HG03060 (cell line): ENCODE measurements around the gene DNAJC1.
"Not testable (repeated sequence)": the region's sequence is repeated elsewhere in the genome, so short reads cannot be mapped to it uniquely, and the experiment has no call there.

Experiments used
- ATAC-seq: cut with Tn5 transposase; IDR thresholded peaks from one replicate; pipeline ENCODE4 v1.9.1; 2021; ENCODE audit warnings: low read depth, moderate number of reproducible peaks; ENCODE audit not compliant: unreplicated experiment

The DNAJC1 gene

DNA sequence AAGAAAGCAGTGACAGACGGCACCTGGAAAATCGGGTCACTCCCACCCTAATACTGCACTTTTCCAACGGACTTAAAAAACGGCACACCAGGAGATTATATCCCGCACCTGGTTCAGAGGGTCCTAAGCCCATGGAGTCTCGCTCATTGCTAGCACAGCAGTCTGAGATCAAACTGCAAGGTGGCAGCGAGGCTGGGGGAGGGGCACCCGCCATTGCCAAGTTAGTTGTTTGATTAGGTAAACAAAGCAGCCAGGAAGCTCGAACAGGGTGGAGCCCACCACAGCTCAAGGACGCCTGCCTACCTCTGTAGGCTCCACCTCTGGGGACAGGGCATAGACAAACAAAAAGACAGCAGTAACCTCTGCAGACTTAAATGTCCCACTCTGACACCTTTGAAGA is 169.0 kb downstream of the DNAJC1 start:
- not testable (repeated sequence) for ATAC-seq

- ATAC-seq = no peak
Measured at GRCh38 chr10:21832821-21833130, 170.8 kb downstream of the DNAJC1 start.

- no peak for ATAC-seq
Measured at GRCh38 chr10:21831986-21832820, 171.3 kb downstream of the DNAJC1 start.

- no peak for ATAC-seq
Measured at GRCh38 chr10:21830037-21830436, 173.5 kb downstream of the DNAJC1 start.

- no peak for ATAC-seq
Measured at GRCh38 chr10:21827308-21827707, 176.2 kb downstream of the DNAJC1 start.

- ATAC-seq = no peak
Measured at GRCh38 chr10:21826725-21827124, 176.8 kb downstream of the DNAJC1 start.

GRCh38 chr10:21825345-21825744 is 178.2 kb downstream of the DNAJC1 start:
- no peak for ATAC-seq

DNA sequence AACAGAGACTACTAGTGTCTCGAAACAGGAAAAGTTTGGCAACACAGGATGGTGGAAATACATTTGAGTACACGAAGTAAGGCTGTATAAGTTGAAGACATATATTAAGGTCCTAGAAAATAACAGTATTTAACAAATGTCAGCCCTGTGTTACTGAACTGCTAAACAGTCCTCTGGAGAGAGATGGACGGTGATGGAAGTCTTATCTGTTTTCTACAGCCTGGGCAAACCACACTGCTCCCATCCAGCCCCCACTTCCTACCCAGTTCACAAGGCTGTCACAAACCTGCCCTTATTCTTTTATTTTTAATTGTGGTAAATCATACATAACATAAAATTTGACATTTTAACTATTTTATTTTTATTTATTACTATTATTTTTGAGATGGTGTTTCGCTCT is 179.1 kb downstream of the DNAJC1 start:
- no peak for ATAC-seq

DNA sequence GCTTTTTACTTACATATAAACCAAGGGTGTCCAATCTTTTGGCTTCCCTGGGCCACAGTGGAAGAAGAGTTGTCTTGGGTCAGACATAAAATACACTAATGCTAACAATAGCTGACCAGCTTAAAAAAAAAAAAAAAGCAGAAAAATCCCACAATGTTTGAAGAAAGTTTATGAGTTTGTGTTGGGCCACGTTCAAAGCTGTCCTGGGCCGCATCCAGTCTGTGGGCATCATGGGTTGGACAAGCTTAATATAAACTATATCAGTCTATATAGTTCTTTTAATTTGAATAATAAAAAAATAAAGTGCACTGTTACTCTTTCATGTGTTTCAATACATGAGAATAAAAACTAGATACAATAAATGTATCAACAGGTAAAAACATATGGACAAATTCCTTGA is 179.9 kb downstream of the DNAJC1 start:
- ATAC-seq = no peak

GRCh38 chr10:21822273-21822672 is 181.3 kb downstream of the DNAJC1 start:
- ATAC-seq = not testable (repeated sequence)

- ATAC-seq = no peak
Measured at GRCh38 chr10:21820952-21821351, 182.6 kb downstream of the DNAJC1 start.

GRCh38 chr10:21818416-21818815 is 185.1 kb downstream of the DNAJC1 start:
- ATAC-seq = not testable (repeated sequence)

GRCh38 chr10:21814866-21815265 is 188.7 kb downstream of the DNAJC1 start:
- ATAC-seq = no peak

DNA sequence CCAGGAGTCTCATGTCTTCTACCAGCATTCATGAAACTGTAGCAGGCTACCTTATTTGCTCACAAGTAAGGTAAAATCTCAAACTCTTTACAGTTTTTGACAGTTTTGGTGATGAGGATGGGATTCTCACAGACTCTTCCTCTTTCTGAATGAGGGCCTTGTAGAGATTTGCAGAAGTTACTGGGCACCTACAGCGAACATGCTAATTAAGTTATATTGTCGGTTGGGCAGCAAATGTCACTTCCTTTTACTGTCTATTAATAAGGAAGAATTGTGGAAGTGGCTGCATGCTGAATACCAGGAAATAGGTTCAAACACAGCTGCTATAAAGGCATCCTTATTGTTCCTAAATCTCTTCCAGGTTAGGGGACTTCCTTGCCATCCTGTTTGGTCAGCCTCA is 189.6 kb downstream of the DNAJC1 start:
- ATAC-seq = no peak

DNA sequence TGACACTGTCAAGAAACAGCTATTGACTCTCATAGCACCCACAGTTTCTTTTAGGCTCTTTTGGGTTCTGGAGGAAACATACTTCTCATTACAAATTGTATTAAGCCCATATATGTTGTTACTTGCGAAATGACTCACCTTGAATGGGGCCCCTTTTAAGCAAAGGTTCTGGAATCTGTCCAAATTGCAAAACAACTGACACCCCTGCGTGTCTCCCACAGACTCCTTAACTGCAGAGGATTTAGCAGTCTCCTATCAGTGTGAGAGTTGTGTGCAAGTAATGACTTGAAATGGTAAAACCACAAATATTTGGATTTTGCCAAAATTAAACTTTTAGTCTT is 192.3 kb downstream of the DNAJC1 start:
- ATAC-seq = no peak

DNA sequence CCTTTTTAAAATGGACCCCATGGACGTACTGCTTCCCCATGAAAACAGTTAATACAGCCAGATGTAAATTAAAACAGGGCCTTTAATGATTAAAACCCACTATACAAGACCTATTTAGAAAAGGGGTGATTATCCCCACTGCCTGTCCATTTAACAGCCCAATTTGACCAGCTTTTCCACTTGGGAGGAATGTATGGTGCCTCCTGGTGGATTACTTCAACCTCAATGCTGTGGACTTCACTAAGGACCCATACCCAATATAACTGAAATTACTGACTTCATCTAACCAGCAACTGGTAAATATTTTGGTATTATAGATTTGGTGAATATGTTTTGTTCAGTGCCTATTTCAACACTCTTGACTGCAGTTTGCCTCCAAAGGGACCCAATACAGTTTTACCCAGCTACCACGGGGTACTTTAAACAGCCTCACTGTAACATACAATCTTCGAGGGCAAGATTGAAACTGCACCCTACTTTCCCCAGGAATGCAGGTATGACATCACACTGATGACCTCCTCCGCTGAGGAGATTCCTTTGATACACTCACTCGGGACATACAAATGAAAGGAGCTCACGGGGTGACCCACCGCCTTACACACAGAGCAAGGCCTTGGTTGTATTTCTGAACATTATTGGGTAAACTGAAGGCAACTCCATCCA is 192.8 kb downstream of the DNAJC1 start:
- ATAC-seq = no peak

- no peak for ATAC-seq
Measured at GRCh38 chr10:21808550-21808949, 195.0 kb downstream of the DNAJC1 start.

DNA sequence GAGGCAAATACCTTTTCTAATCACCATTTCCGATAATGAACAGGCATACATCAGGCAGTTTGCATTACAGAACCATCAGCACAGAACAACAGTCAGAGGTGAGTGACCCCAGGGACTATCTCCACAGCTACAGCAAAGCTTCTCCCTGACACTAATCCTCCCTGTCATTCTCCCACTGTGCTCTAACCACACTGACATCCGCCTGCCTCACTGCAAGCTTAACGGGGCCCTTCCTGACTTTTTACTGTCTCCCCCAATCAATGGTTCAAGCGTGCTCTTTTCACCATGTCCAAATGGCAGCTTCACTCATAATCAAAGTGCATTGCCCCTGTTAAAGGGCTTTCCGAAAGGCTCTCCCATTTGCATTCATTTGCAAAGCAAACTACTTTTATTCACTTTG is 196.3 kb downstream of the DNAJC1 start:
- ATAC-seq = no peak

GRCh38 chr10:21803374-21803773 is 200.2 kb downstream of the DNAJC1 start:
- no peak for ATAC-seq

- ATAC-seq = no peak
Measured at GRCh38 chr10:21801609-21802008, 201.9 kb downstream of the DNAJC1 start.

DNA sequence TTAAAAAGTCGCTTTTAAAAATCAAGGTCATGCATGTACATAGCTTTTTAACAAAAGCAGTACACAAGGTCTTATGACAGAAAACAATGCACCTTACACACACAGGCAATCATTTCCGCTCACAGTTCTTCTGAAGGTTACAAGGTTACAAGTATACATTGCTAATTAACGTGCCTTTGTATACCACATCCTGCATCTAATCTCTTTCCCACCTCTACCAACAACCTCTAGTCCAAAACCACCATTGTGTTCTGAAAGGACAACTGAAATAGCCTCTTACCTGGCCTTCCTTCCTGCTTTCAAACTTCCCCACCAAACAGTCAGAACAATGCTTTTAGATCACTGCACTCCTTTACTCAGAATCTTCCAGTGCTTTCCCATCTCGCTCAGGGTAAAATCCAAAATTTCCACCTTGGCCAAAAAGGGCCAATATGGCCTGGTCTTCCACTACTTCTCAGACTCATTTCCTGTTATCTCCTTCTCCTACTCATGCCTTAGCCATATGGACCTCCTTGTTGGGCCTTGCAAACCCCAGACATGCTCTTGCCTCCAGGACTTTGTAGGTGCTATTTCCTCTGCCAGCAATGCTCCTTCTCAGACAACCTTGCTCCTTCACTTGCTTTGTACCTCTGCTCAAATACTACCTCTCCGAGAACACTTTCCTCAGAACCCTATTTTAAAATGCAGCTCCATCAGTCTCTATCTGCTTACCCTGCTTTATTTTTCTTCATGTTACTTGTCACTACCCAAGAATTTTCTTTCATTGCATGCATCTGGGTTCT is 205.4 kb downstream of the DNAJC1 start:
- no peak for ATAC-seq

GRCh38 chr10:21797533-21797932 is 206.0 kb downstream of the DNAJC1 start:
- no peak for ATAC-seq
